Liver (tissue), 9 donors: ENCODE results near the gene FZR1. TPM values are rescaled to one million over a fixed set of nuclear protein-coding genes. Genes with fewer than 3 reads are reported as not detected.

Experiments
- DNase-seq: peaks from one replicate; pipeline ENCODE4 v3.0.0-alpha.2; 2017; ENCODE audit warnings: low spot score
- H3K27ac ChIP-seq, 2 donors: one replicate each; pipeline ENCODE4 v1.7.0; 2013; ENCODE audit warnings: inconsistent platforms in 2 of 2, low read length in 2 of 2, control low read depth in 1 of 2, low read depth in 1 of 2, mild to moderate bottlenecking in 1 of 2
- H3K27me3 ChIP-seq, 4 donors: one replicate each; pipeline versions ENCODE4 v1.6.1 to v1.7.0; 2013; ENCODE audit warnings: low read length in 3 of 4, inconsistent platforms in 1 of 4, mild to moderate bottlenecking in 1 of 4, moderate library complexity in 1 of 4; ENCODE audit not compliant: control insufficient read depth in 4 of 4, insufficient read depth in 4 of 4
- H3K36me3 ChIP-seq, 4 donors: one replicate each; pipeline versions ENCODE4 v1.6.1 to v1.7.0; 2013; ENCODE audit warnings: low read length in 3 of 4, mild to moderate bottlenecking in 3 of 4, low read depth in 1 of 4, moderate library complexity in 1 of 4; ENCODE audit not compliant: control insufficient read depth in 4 of 4, insufficient read depth in 3 of 4
- H3K4me1 ChIP-seq, 4 donors: one replicate each; pipeline versions ENCODE4 v1.6.1 to v1.7.0; 2013; ENCODE audit warnings: low read length in 3 of 4, mild to moderate bottlenecking in 3 of 4, moderate library complexity in 1 of 4; ENCODE audit not compliant: control insufficient read depth in 4 of 4, insufficient read depth in 4 of 4
- H3K4me3 ChIP-seq, 3 donors: one replicate each; pipeline versions ENCODE4 v1.6.1 to v1.7.0; 2013; ENCODE audit warnings: low read length in 3 of 3, control low read depth in 1 of 3, low read depth in 1 of 3, mild to moderate bottlenecking in 1 of 3
- H3K9ac ChIP-seq, 2 donors: one replicate each; pipeline ENCODE4 v1.7.0; 2013; ENCODE audit warnings: low read length in 2 of 2, mild to moderate bottlenecking in 2 of 2, moderate library complexity in 2 of 2, control low read depth in 1 of 2, low read depth in 1 of 2
- H3K9me3 ChIP-seq, 4 donors: one replicate each; pipeline versions ENCODE4 v1.6.1 to v1.7.0; 2013; ENCODE audit warnings: low read length in 3 of 4; ENCODE audit not compliant: control insufficient read depth in 4 of 4
- ATF3 ChIP-seq: IDR thresholded peaks from 2 replicates; pipeline ENCODE4 v1.6.1; 2016; ENCODE audit warnings: antibody characterized with exemption
- CTCF ChIP-seq: fragments of 150-350 bp; IDR thresholded peaks from 2 replicates; pipeline ENCODE4 v1.5.1; 2017; ENCODE audit warnings: improper control_type of control experiment, low read depth, low read length; ENCODE audit not compliant: missing input control
- EGR1 ChIP-seq, 2 donors: IDR thresholded peaks; 2 replicates each; pipeline ENCODE4 v1.6.1; 2016 to 2018; ENCODE audit warnings: antibody characterized with exemption in 2 of 2, low read depth in 2 of 2
- FOXA1 ChIP-seq: IDR thresholded peaks from 2 replicates; pipeline ENCODE4 v1.6.1; 2016; ENCODE audit warnings: antibody characterized with exemption
- FOXA2 ChIP-seq: IDR thresholded peaks from 2 replicates; pipeline ENCODE4 v1.6.1; 2016; ENCODE audit warnings: antibody characterized with exemption
- GABPA ChIP-seq, 2 donors: IDR thresholded peaks in 1 of 2; conservative IDR thresholded peaks in 1 of 2; 2 replicates each; pipeline ENCODE4 v1.6.1; 2016; ENCODE audit warnings: antibody characterized with exemption in 2 of 2, mild to moderate bottlenecking in 1 of 2, moderate library complexity in 1 of 2
- HNF4A ChIP-seq, 2 donors: conservative IDR thresholded peaks; 2 replicates each; pipeline ENCODE4 v1.6.1; 2016; ENCODE audit warnings: antibody characterized with exemption in 2 of 2, mild to moderate bottlenecking in 2 of 2
- HNF4G ChIP-seq: IDR thresholded peaks from 2 replicates; pipeline ENCODE4 v1.6.1; 2016; ENCODE audit warnings: antibody characterized with exemption
- JUND ChIP-seq, 2 donors: IDR thresholded peaks; 2 replicates each; pipeline ENCODE4 v1.6.1; 2016; ENCODE audit warnings: antibody characterized with exemption in 2 of 2
- MAX ChIP-seq: IDR thresholded peaks from 2 replicates; pipeline ENCODE4 v1.6.1; 2016; ENCODE audit warnings: antibody characterized with exemption
- NR2F2 ChIP-seq: IDR thresholded peaks from 2 replicates; pipeline ENCODE4 v1.6.1; 2016; ENCODE audit warnings: antibody characterized with exemption
- RAD21 ChIP-seq, 2 donors: IDR thresholded peaks; 2 replicates each; pipeline ENCODE4 v1.6.1; 2016; ENCODE audit warnings: antibody characterized with exemption in 2 of 2, mild to moderate bottlenecking in 2 of 2
- RXRA ChIP-seq, 2 donors: IDR thresholded peaks; 2 replicates each; pipeline ENCODE4 v1.6.1; 2017 to 2018; ENCODE audit warnings: antibody characterized with exemption in 2 of 2, mild to moderate bottlenecking in 1 of 2
- SP1 ChIP-seq: IDR thresholded peaks from 2 replicates; pipeline ENCODE4 v1.6.1; 2018; ENCODE audit warnings: antibody characterized with exemption, mild to moderate bottlenecking
- TAF1 ChIP-seq: conservative IDR thresholded peaks from 2 replicates; pipeline ENCODE4 v1.6.1; 2016; ENCODE audit warnings: antibody characterized with exemption, mild to moderate bottlenecking
- YY1 ChIP-seq: IDR thresholded peaks from 2 replicates; pipeline ENCODE4 v1.6.1; 2016; ENCODE audit warnings: antibody characterized with exemption, mild to moderate bottlenecking
- ZBTB33 ChIP-seq: IDR thresholded peaks from 2 replicates; pipeline ENCODE4 v1.6.1; 2016; ENCODE audit warnings: antibody characterized with exemption
- WGBS: extraction: QIAGEN DNeasy Blood & Tissue Kit; methylation state at CpG from one replicate; pipeline ENCODE4 v1.1.7; 2013; 5-methylcytosine and 5-hydroxymethylcytosine counted together
- polyA plus RNA-seq, 2 donors: library from polyadenylated mRNA; stranded (reverse) in 1 of 2; unstranded in 1 of 2; fragments of 200-250 nt in 1 of 2; fragments of >200 nt in 1 of 2; fragmentation: Nextera tagmentation in 1 of 2; extraction: Ambion mirVana in 1 of 2; gene quantifications; one replicate each; pipeline versions ENCODE4 v1.2.1 to v1.2.3, GENCODE V29; 2013 to 2015
- total RNA-seq, 2 donors: library from RNA; depleted of rRNA; stranded (reverse); fragments of >200 nt; gene quantifications; one replicate each; pipeline ENCODE4 v1.2.3, GENCODE V29; 2014
- donor health status: healthy.
- donor health status: healthy.
- donor health status: healthy.
- donor health status: healthy.
- donor health status: healthy.

The FZR1 gene
- total and polyA plus RNA-seq, 4 donors: 17.0 to 27.3 (median 20.3) TPM

GRCh38 chr19:3503036-3503572 lies 3.0 kb upstream of the FZR1 start:
- H3K27ac ChIP-seq: no peak overlapping the region
- 72% methylated on average over 13 of the region's 13 CpGs for WGBS
- H3K9ac ChIP-seq: no peak overlapping the region
- no peaks in the 10 kb centered on the region for H3K9me3 ChIP-seq
- DNase-seq: peak; percentile 68
- no peaks in the 10 kb centered on the region for H3K27me3 ChIP-seq
- no peak overlapping the region for H3K4me3 ChIP-seq
- peaks cover 6 to 36% (median 26%) of the 10 kb centered on the region in 4 donors for H3K4me1 ChIP-seq
- TF ChIP-seq YY1: no peak
- TF ChIP-seq SP1: no peak
- TF ChIP-seq ZBTB33: no peak
- TF ChIP-seq ATF3: no peak
- TF ChIP-seq GABPA (IDR thresholded peaks at IDR 0.05 in 1 of 2, conservative IDR thresholded peaks at IDR 0.05 in 1 of 2): no peak
- no peak for TF ChIP-seq MAX
- no peak for TF ChIP-seq HNF4A (conservative IDR thresholded peaks at IDR 0.05)
- TF ChIP-seq RXRA (IDR thresholded peaks at IDR 0.05): no peak
- no peak for TF ChIP-seq EGR1 (IDR thresholded peaks at IDR 0.05; ENCODE audit: low read depth in 2 of 2)
- TF ChIP-seq TAF1: no peak
- TF ChIP-seq FOXA2: no peak
- TF ChIP-seq HNF4G: no peak
- no peak for TF ChIP-seq FOXA1
- TF ChIP-seq CTCF: no peak
- TF ChIP-seq NR2F2: no peak
- no peaks in the 10 kb centered on the region for H3K36me3 ChIP-seq

- peaks cover 3 to 45% (median 32%) of the 10 kb centered on the region in 4 donors for H3K4me1 ChIP-seq
- no peak overlapping the region for H3K4me3 ChIP-seq
- no peaks in the 10 kb centered on the region for H3K36me3 ChIP-seq
- 84% methylated on average over 5 of the region's 5 CpGs for WGBS
- no peak for DNase-seq
- H3K27me3 ChIP-seq: no peaks in the 10 kb centered on the region
- TF ChIP-seq RAD21 (IDR thresholded peaks at IDR 0.05) (no peak), ATF3 (no peak), JUND (IDR thresholded peaks at IDR 0.05) (no peak), HNF4G (no peak), GABPA (IDR thresholded peaks at IDR 0.05 in 1 of 2, conservative IDR thresholded peaks at IDR 0.05 in 1 of 2) (no peak)
- no peak overlapping the region for H3K9ac ChIP-seq
- no peaks in the 10 kb centered on the region for H3K9me3 ChIP-seq
- H3K27ac ChIP-seq: no peak overlapping the region
Observed at GRCh38 chr19:3504735-3505134, 1.4 kb upstream of the FZR1 start.
